NCI-H510A treated with DMSO at 0.1 percent for 48 hours (cell line): ENCODE measurements around the gene ABCC1.
"Not testable (repeated sequence)": the region's sequence is repeated elsewhere in the genome, so short reads cannot be mapped to it uniquely, and the experiment has no call there.

Source experiments
- DNase-seq: peaks from one replicate; lab custom pipeline; 2025; lab: John Stamatoyannopoulos, UW

Gene ABCC1

DNA sequence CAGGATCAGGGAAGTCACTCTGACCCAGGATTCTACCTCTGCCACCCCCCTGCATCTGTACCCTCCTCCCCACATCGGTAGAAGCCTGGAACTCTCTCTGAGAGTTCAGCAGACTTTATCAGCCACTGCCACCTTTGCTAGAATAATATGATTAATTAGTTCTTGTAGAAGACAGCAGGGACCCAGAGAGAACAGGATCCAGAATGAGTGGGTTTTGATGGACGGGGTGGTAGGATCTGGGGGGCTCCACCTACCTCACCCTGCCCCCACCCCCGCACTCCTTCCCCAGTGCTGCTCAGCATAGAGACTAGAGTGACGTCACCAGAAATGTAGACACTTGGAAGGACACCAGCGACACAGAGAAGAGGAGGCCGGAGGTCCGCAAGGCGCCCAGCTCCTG is 240.4 kb downstream of the ABCC1 start:
- no peak for DNase-seq

DNA sequence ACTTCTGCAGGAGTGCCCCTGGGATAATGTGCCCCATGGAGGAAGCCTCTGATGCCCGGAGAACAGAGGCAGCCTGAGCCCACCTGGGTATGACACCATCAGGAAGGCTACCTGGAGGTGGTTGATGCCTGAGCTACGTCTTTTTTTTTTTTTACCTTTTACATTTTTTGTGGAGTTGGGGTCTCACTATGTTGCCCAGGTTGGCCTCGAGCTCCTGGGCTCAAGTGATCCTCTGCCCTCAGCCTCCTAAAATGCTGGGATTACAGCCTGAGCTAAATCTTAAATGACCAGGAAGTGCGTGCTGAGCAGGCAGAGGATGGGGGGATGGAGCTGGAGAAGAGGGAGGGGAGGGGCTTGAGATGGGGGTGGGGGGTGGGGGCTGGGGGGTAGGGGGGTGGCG is 241.1 kb downstream of the ABCC1 start:
- no peak for DNase-seq

DNA sequence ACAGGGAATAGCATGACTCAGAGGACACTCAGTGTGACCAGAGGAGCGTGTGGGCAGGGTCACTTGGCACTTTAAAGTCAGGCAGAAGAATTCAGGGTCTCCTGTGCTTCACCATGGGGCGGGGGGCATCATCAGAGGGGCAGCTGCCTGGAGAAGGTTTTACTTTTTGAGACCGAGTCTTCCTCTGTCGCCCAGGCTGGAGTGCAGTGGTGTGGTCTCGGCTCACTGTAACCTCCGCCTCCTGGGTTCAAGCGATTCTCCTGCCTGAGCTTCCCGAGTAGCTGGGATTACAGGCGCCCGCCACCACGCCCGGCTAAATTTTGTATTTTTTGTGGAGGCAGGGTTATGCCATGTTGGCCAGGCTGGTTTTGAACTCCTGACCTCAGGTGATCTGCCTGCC is 241.6 kb downstream of the ABCC1 start:
- DNase-seq = not testable (repeated sequence)

DNA sequence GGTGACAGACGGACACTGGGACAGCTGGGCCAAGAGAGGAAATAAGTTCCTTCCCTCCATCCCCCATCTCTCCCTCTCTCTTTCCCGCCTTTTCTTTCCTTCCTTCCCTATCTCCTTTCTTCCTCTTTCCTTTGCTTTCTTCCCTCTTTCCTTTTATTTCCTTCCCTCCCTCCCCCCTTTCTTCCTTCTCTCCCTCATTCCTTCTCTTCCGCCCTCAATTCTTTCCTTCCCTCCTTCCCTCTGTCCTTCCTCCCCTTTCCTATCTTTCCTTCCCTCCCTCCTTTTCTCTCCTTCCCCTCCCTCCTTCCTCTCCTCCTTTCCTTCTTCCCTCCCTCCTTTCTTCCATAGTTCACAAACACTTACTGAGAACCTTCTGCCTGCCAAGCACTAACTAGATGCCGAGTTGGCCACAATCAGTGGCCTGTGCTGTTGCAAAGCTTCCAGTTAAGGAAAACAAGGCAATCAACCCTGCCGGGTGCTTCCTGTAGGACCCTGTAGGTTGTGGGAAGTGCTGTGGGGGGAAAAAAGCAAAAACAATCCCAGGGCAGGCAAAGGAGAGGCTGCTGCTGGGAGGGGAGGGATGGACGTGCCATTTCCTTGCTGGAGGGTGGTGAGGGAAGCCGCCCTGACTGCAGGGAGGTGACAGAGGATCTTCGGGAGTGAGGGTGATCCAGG is 242.2 kb downstream of the ABCC1 start:
- no peak for DNase-seq
